ENCODE results near the gene RPS6KA4. TPM values are rescaled to one million over a fixed set of nuclear protein-coding genes. Genes with fewer than 3 reads are reported as not detected.

RPS6KA4 gene
- total RNA-seq, 1 experiment from 2014 or later, result 148 TPM

GRCh38 chr11:64387916-64388315, 29.0 kb downstream of the RPS6KA4 start:
- H3K27ac ChIP-seq (ENCODE audit: low read length), result no peak overlapping the region
- ATAC-seq (no peak), DNase-seq (no peak)
- H3K79me2 ChIP-seq (ENCODE audit: low read length), result no peaks in the 10 kb centered on the region
- intact Hi-C loops (cut with micrococcal nuclease), result no loop called here
- H3K9me3 ChIP-seq (ENCODE audit: low read length), result no peaks in the 10 kb centered on the region
- H3K36me3 ChIP-seq (ENCODE audit: low read depth, low read length), result no peaks in the 10 kb centered on the region
- no TSS peak for BruUV-seq (replicated peaks)
- no peak overlapping the region for H3K4me3 ChIP-seq (ENCODE audit: low read length)
- H3K9me2 ChIP-seq (replicated peaks; ENCODE audit: low read length), result no peaks in the 10 kb centered on the region
- H3K9ac ChIP-seq (ENCODE audit: low read length), result no peak overlapping the region
- no peak overlapping the region for H2AFZ ChIP-seq (ENCODE audit: low read length)
- peaks cover 12% of the 10 kb centered on the region for H3K4me1 ChIP-seq (ENCODE audit: insufficient read depth, low read length)
- ChIA-PET POLR2A (ENCODE audit: unreplicated experiment) (interaction anchor here (0.6 kb wide), 1 partner anchor 315 kb away, joined by 12 read pairs; no protein-coding TSS in a partner anchor), CTCF (no interaction called here)
- H3K27me3 ChIP-seq (ENCODE audit: low read length), result no peaks in the 10 kb centered on the region
- TF ChIP-seq, protein P1, sequence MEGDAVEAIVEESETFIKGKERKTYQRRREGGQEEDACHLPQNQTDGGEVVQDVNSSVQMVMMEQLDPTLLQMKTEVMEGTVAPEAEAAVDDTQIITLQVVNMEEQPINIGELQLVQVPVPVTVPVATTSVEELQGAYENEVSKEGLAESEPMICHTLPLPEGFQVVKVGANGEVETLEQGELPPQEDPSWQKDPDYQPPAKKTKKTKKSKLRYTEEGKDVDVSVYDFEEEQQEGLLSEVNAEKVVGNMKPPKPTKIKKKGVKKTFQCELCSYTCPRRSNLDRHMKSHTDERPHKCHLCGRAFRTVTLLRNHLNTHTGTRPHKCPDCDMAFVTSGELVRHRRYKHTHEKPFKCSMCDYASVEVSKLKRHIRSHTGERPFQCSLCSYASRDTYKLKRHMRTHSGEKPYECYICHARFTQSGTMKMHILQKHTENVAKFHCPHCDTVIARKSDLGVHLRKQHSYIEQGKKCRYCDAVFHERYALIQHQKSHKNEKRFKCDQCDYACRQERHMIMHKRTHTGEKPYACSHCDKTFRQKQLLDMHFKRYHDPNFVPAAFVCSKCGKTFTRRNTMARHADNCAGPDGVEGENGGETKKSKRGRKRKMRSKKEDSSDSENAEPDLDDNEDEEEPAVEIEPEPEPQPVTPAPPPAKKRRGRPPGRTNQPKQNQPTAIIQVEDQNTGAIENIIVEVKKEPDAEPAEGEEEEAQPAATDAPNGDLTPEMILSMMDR (conservative IDR thresholded peaks at IDR 0.05; ENCODE audit: low read depth, low read length), result no peak
- TF ChIP-seq EZH2 (IDR thresholded peaks at IDR 0.05; ENCODE audit: low read length, unreplicated experiment), result no peak
- TF ChIP-seq EZH2phosphoT487 (IDR thresholded peaks at IDR 0.05; ENCODE audit: borderline replicate concordance, low read length), result no peak
- H3F3A ChIP-seq (ENCODE audit: low read length, unreplicated experiment), result no peaks in the 10 kb centered on the region
- no peak overlapping the region for H3K4me2 ChIP-seq (ENCODE audit: low read length)
- H4K20me1 ChIP-seq (ENCODE audit: low read length), result no peaks in the 10 kb centered on the region

GRCh38 chr11:64388894-64389293, 29.9 kb downstream of the RPS6KA4 start:
- no peaks in the 10 kb centered on the region for H3K9me2 ChIP-seq (replicated peaks; ENCODE audit: low read length)
- TF ChIP-seq EZH2 (IDR thresholded peaks at IDR 0.05; ENCODE audit: low read length, unreplicated experiment) (no peak), EZH2phosphoT487 (IDR thresholded peaks at IDR 0.05; ENCODE audit: borderline replicate concordance, low read length) (no peak)
- TF ChIP-seq, protein P1 (conservative IDR thresholded peaks at IDR 0.05; ENCODE audit: low read depth, low read length), result no peak
- ATAC-seq (no peak), DNase-seq (no peak)
- H4K20me1 ChIP-seq (ENCODE audit: low read length), result no peaks in the 10 kb centered on the region
- H3K27ac ChIP-seq (ENCODE audit: low read length), result no peak overlapping the region
- H3K4me3 ChIP-seq (ENCODE audit: low read length), result no peak overlapping the region
- H3K9me3 ChIP-seq (ENCODE audit: low read length), result no peaks in the 10 kb centered on the region
- H3K79me2 ChIP-seq (ENCODE audit: low read length), result no peaks in the 10 kb centered on the region
- no peak overlapping the region for H3K9ac ChIP-seq (ENCODE audit: low read length)
- no peaks in the 10 kb centered on the region for H3K36me3 ChIP-seq (ENCODE audit: low read depth, low read length)
- H3K27me3 ChIP-seq (ENCODE audit: low read length), result no peaks in the 10 kb centered on the region
- no TSS peak for BruUV-seq (replicated peaks)
- ChIA-PET CTCF (no interaction called here), POLR2A (ENCODE audit: unreplicated experiment) (no interaction called here)
- intact Hi-C loops (cut with micrococcal nuclease), result no loop called here
- peaks cover 12% of the 10 kb centered on the region for H3K4me1 ChIP-seq (ENCODE audit: insufficient read depth, low read length)
- H2AFZ ChIP-seq (ENCODE audit: low read length), result no peak overlapping the region
- no peak overlapping the region for H3K4me2 ChIP-seq (ENCODE audit: low read length)
- no peaks in the 10 kb centered on the region for H3F3A ChIP-seq (ENCODE audit: low read length, unreplicated experiment)

DNA sequence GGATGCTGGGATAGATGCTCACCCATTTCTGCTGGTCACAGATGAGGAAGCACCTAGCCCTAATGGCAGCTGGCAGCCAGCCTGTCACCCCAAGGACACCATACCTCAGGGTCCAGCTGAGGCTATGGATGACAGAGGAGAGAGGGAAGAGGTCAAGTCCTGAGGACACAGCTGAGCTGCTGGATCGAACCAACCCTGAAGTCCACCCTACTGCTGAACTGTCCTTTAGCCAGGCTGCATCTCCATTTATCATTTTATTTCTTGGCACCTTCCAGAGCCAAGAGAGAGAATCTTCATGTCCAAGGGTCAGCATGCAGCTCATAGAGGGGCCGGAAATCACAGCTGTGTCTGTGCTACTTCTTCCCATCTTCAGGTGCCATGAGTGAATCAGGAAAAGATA, 30.9 kb downstream of the RPS6KA4 start:
- no peak for TF ChIP-seq EZH2phosphoT487 (IDR thresholded peaks at IDR 0.05; ENCODE audit: borderline replicate concordance, low read length)
- no peak for TF ChIP-seq EZH2 (IDR thresholded peaks at IDR 0.05; ENCODE audit: low read length, unreplicated experiment)
- TF ChIP-seq, protein P1 (conservative IDR thresholded peaks at IDR 0.05; ENCODE audit: low read depth, low read length), result no peak
- POLR2A ChIA-PET (ENCODE audit: unreplicated experiment), result no interaction called here
- H3K27me3 ChIP-seq (ENCODE audit: low read length), result no peaks in the 10 kb centered on the region

More for the DNA sequence above, 30.9 kb downstream of the RPS6KA4 start:
- intact Hi-C loops (cut with micrococcal nuclease), result no loop called here
- H3K9me2 ChIP-seq (replicated peaks; ENCODE audit: low read length), result no peaks in the 10 kb centered on the region
- no peaks in the 10 kb centered on the region for H3K79me2 ChIP-seq (ENCODE audit: low read length)
- DNase-seq (no peak), ATAC-seq (no peak)
- no TSS peak for BruUV-seq (replicated peaks)
- no peak overlapping the region for H2AFZ ChIP-seq (ENCODE audit: low read length)
- H3K4me3 ChIP-seq (ENCODE audit: low read length), result no peak overlapping the region
- H3K27ac ChIP-seq (ENCODE audit: low read length), result no peak overlapping the region
- CTCF ChIA-PET, result no interaction called here
- H3K36me3 ChIP-seq (ENCODE audit: low read depth, low read length), result no peaks in the 10 kb centered on the region
- H4K20me1 ChIP-seq (ENCODE audit: low read length), result no peaks in the 10 kb centered on the region
- H3K4me1 ChIP-seq (ENCODE audit: insufficient read depth, low read length), result peaks cover 12% of the 10 kb centered on the region
- H3K9ac ChIP-seq (ENCODE audit: low read length), result no peak overlapping the region
- no peaks in the 10 kb centered on the region for H3F3A ChIP-seq (ENCODE audit: low read length, unreplicated experiment)
- H3K4me2 ChIP-seq (ENCODE audit: low read length), result no peak overlapping the region
- H3K9me3 ChIP-seq (ENCODE audit: low read length), result no peaks in the 10 kb centered on the region

All from PC-3 (cell line).